GM23338 (cell line): ENCODE data around the gene XRCC6. TPM values are rescaled to one million over a fixed set of nuclear protein-coding genes. Genes with fewer than 3 reads are reported as not detected.

ENCODE experiments used
- ATAC-seq: fragments of 200-7000 bp; cut with Tn5 transposase; 3 replicates; pipeline ENCODE4 v1.9.1; 2020
- DNase-seq: peaks from one replicate; pipeline ENCODE4 v3.0.0-alpha.2; 2015; ENCODE audit warnings: low spot score
- H2AFZ ChIP-seq: fragments of 200-600 bp; sonication (generic); 2 replicates; pipeline ENCODE4 v1.8.0; 2016; ENCODE audit warnings: antibody characterized with exemption, mild to moderate bottlenecking, moderate library complexity
- H3F3A ChIP-seq: fragments of 200-600 bp; sonication (generic); replicated peaks from 2 replicates; pipeline ENCODE4 v1.8.0; 2017; ENCODE audit warnings: antibody characterized with exemption, mixed run types, low read depth
- H3K27ac ChIP-seq: fragments of 200-600 bp; sonication (generic); 2 replicates; pipeline ENCODE4 v1.6.1; 2016; ENCODE audit warnings: low read depth
- H3K27me3 ChIP-seq: fragments of 200-600 bp; sonication (generic); 2 replicates; pipeline ENCODE4 v1.8.0; 2016; ENCODE audit warnings: mild to moderate bottlenecking, mixed run types, moderate library complexity; ENCODE audit not compliant: insufficient read depth
- H3K36me3 ChIP-seq: fragments of 200-600 bp; sonication (generic); 2 replicates; pipeline ENCODE4 v1.8.0; 2016; ENCODE audit warnings: mild to moderate bottlenecking; ENCODE audit not compliant: insufficient read depth
- H3K4me1 ChIP-seq: fragments of 200-600 bp; sonication (generic); 2 replicates; pipeline ENCODE4 v1.8.0; 2016; ENCODE audit warnings: mild to moderate bottlenecking, moderate library complexity; ENCODE audit not compliant: insufficient read depth
- H3K4me2 ChIP-seq: fragments of 200-600 bp; sonication (generic); 2 replicates; pipeline ENCODE4 v1.7.1; 2017; ENCODE audit warnings: mixed run types
- H3K4me3 ChIP-seq: fragments of 200-600 bp; sonication (generic); 2 replicates; pipeline ENCODE4 v1.6.1; 2016; ENCODE audit warnings: mixed run types
- H3K79me2 ChIP-seq: fragments of 200-600 bp; sonication (generic); replicated peaks from 2 replicates; pipeline ENCODE4 v1.8.0; 2017; ENCODE audit warnings: mild to moderate bottlenecking; ENCODE audit not compliant: insufficient read depth
- H3K9me2 ChIP-seq: fragments of 200-600 bp; sonication (generic); 2 replicates; pipeline ENCODE4 v1.8.0; 2017; ENCODE audit not compliant: insufficient read depth
- H4K20me1 ChIP-seq: fragments of 200-600 bp; sonication (generic); replicated peaks from 2 replicates; pipeline ENCODE4 v1.8.0; 2017; ENCODE audit warnings: mild to moderate bottlenecking; ENCODE audit not compliant: insufficient read depth
- H3K27ac Mint-ChIP-seq: 2 replicates; pipeline ENCODE4 v1.8.0; 2020; ENCODE audit warnings: inconsistent platforms, mild to moderate bottlenecking, moderate library complexity, mixed read lengths
- H3K27me3 Mint-ChIP-seq: 3 replicates; pipeline ENCODE4 v1.8.0; 2022; ENCODE audit warnings: low read depth, mild to moderate bottlenecking, moderate library complexity, mixed read lengths, inconsistent platforms; ENCODE audit not compliant: insufficient read depth, poor library complexity
- H3K36me3 Mint-ChIP-seq: 3 replicates; pipeline ENCODE4 v1.8.0; 2021; ENCODE audit warnings: low read depth, mild to moderate bottlenecking, inconsistent platforms, moderate library complexity, mixed read lengths
- H3K4me1 Mint-ChIP-seq: 3 replicates; pipeline ENCODE4 v1.8.0; 2020; ENCODE audit warnings: mild to moderate bottlenecking, inconsistent platforms, mixed read lengths
- H3K4me3 Mint-ChIP-seq: 3 replicates; pipeline ENCODE4 v1.8.0; 2021; ENCODE audit warnings: moderate library complexity, mild to moderate bottlenecking, inconsistent platforms, mixed read lengths
- H3K9me3 Mint-ChIP-seq: 3 replicates; pipeline ENCODE4 v1.8.0; 2020; ENCODE audit warnings: moderate library complexity, mild to moderate bottlenecking, inconsistent platforms, mixed read lengths
- CREB1 ChIP-seq: fragments of 250-450 bp; sonication (Bioruptor Pico); IDR thresholded peaks from 2 replicates; pipeline ENCODE4 v1.5.0; 2020; ENCODE audit warnings: low read depth, mild to moderate bottlenecking, moderate library complexity
- JUNB ChIP-seq: IDR thresholded peaks from one replicate; pipeline ENCODE4 v1.6.1; 2016; ENCODE audit warnings: antibody characterized with exemption; ENCODE audit not compliant: unreplicated experiment
- POLR2AphosphoS5 ChIP-seq: IDR thresholded peaks from 2 replicates; pipeline ENCODE4 v1.6.1; 2016; ENCODE audit warnings: antibody characterized with exemption, low read depth
- ZNF114 ChIP-seq: fragments of 250-450 bp; sonication (Bioruptor Pico); IDR thresholded peaks from 2 replicates; pipeline ENCODE4 v1.5.0; 2020; ENCODE audit warnings: mild to moderate bottlenecking, moderate library complexity
- polyA plus RNA-seq: library from polyadenylated mRNA; unstranded; fragments of >200 nt; fragmentation: Nextera tagmentation; extraction: Ambion mirVana; gene quantifications from 2 replicates; pipeline ENCODE4 v1.2.1, GENCODE V29; 2016
- total RNA-seq: library from RNA; depleted of rRNA; stranded (reverse); fragments of >200 nt; shearing (Covaris generic); gene quantifications from 2 replicates; pipeline ENCODE4 v1.2.3, GENCODE V29; 2014
- TF ChIP-seq, protein P1 (sequence below): IDR thresholded peaks from 2 replicates; pipeline ENCODE4 v1.6.1; 2016; ENCODE audit warnings: antibody characterized with exemption
- TF ChIP-seq, protein P2 (sequence below), 2 experiments: fragments of 200-600 bp in 1 of 2; sonication (generic) in 1 of 2; conservative IDR thresholded peaks; 2 replicates each; pipeline versions ENCODE4 v1.5.1 to v1.6.1; 2016 to 2017; ENCODE audit warnings: antibody characterized with exemption in 2 of 2, low read depth in 2 of 2, mild to moderate bottlenecking in 2 of 2, moderate library complexity in 1 of 2
- TF ChIP-seq, protein P3 (sequence below): fragments of 250-450 bp; sonication (Bioruptor Pico); IDR thresholded peaks from 2 replicates; pipeline ENCODE4 v1.5.0; 2020; ENCODE audit warnings: mild to moderate bottlenecking, moderate library complexity

Gene XRCC6
- total and polyA plus RNA-seq, 2 experiments from 2014 or later: 351 to 498 TPM

DNA sequence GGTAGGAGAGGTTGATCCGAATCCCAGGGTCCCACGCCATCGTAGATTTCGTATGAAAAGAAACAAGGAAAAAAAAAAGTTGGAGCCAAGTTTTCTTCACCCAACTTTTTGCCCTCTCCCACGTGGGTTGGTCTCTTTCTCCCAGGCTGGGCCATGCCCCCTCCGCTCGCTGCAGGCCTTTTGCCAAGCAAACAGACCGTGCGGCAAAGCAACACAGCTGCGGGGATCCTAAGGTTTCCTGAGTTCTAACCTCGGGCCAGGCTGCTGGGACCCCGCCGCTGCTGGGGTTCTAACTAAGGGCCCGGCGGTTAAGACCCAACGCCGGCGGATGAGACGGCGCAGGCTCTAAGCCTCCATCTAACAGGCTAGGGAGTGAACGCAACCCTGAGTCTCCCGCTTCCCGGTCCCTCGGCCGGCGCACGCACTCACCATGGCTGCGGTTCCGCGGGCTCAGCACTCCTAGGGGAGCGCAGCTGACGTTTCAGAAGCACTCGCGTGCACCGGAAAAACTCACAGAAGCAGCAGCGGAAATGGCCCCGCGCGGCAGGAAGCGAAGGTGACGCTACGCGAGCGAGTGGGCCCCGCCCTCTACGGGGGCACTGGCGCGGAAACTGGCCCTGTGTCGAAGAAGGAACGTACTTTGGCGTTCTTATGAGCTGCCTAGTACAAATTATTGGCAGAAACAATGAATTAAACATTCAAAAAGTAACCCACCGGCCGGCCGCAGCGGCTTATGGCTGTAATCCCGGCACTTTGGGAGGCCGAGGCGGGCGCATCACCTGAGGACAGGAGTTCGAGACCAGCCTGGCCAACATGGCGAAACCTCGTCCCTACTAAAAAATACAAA is 67.5 kb downstream of the XRCC6 start, which contains the start of gene SNU13:
SNU13 (minus strand) TSS at position 503 of the 847 bp plus-strand sequence; CDS start at position 432, 71 bp downstream.
- Histone ChIP-seq H3K27me3 (no peaks in the 10 kb centered on the region), H3K9me2 (no peaks in the 10 kb centered on the region), H2AFZ (peak within 1 kb of the TSS; percentile 93), H3K79me2 (peaks cover 49% of the 10 kb centered on the region), H3K4me3 (peak within 1 kb of the TSS; percentile 93), H3K4me1 (peaks cover 4% of the 10 kb centered on the region; the same call in 1 of the 2 replicates), H4K20me1 (peaks cover 24% of the 10 kb centered on the region), H3K4me2 (peak within 1 kb of the TSS; percentile 90), H3K27ac (peak within 1 kb of the TSS; percentile 89), H3F3A (peaks cover 8% of the 10 kb centered on the region; the same call in 1 of the 2 replicates), H3K36me3 (no peaks in the 10 kb centered on the region)
- Mint-ChIP-seq H3K27ac (peak within 1 kb of the TSS; percentile 95), H3K27me3 (peaks cover 7% of the 10 kb centered on the region), H3K36me3 (peaks cover 4% of the 10 kb centered on the region; the same call in 2 of the 3 replicates), H3K4me3 (peak within 1 kb of the TSS; percentile 93), H3K4me1 (peaks cover 6% of the 10 kb centered on the region; the same call in 1 of the 3 replicates), H3K9me3 (peaks cover 3% of the 10 kb centered on the region; the same call in 1 of the 3 replicates)
- DNase-seq: peak; percentile 95
- peak; percentile 90 for ATAC-seq
- no peak for TF ChIP-seq ZNF114 (CRISPR knock-in tag)
- TF ChIP-seq, protein P1, sequence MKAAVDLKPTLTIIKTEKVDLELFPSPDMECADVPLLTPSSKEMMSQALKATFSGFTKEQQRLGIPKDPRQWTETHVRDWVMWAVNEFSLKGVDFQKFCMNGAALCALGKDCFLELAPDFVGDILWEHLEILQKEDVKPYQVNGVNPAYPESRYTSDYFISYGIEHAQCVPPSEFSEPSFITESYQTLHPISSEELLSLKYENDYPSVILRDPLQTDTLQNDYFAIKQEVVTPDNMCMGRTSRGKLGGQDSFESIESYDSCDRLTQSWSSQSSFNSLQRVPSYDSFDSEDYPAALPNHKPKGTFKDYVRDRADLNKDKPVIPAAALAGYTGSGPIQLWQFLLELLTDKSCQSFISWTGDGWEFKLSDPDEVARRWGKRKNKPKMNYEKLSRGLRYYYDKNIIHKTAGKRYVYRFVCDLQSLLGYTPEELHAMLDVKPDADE: peak; percentile 72
- no peak for TF ChIP-seq JUNB
- peak; percentile 71 for TF ChIP-seq CREB1
- TF ChIP-seq, protein P2, sequence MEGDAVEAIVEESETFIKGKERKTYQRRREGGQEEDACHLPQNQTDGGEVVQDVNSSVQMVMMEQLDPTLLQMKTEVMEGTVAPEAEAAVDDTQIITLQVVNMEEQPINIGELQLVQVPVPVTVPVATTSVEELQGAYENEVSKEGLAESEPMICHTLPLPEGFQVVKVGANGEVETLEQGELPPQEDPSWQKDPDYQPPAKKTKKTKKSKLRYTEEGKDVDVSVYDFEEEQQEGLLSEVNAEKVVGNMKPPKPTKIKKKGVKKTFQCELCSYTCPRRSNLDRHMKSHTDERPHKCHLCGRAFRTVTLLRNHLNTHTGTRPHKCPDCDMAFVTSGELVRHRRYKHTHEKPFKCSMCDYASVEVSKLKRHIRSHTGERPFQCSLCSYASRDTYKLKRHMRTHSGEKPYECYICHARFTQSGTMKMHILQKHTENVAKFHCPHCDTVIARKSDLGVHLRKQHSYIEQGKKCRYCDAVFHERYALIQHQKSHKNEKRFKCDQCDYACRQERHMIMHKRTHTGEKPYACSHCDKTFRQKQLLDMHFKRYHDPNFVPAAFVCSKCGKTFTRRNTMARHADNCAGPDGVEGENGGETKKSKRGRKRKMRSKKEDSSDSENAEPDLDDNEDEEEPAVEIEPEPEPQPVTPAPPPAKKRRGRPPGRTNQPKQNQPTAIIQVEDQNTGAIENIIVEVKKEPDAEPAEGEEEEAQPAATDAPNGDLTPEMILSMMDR (conservative IDR thresholded peaks at IDR 0.05; ENCODE audit: low read depth in 2 of 2): 0 out of 4 replicates have a peak, but pooled peaks of 1 of the 2 experiments have one; percentile 1
- peak; percentile 87 for TF ChIP-seq POLR2AphosphoS5

DNA sequence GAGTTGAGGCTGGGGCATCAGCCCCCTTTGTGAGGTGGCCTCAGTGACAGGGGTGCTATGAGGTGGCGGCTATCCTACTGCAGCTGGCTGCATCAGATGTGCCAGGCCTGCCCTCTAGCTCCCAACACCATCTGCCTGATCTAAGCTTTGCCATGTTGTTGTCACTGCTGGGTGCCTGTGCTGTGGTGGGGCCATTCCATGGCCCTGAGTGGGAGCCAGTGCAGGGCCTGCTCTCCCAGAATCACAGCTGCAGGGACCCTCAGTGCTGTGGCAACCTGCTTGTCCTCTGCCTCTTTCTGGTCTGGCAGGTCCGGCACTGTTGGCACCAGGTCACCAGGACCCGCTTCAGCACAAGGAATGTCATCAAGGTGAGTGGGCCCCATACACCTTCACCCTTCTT is 69.4 kb downstream of the XRCC6 start:
- Mint-ChIP-seq H3K36me3 (no peaks in the 10 kb centered on the region), H3K4me3 (no peak overlapping the region), H3K27me3 (peaks cover 7% of the 10 kb centered on the region), H3K27ac (no peak overlapping the region), H3K4me1 (peaks cover 6% of the 10 kb centered on the region; the same call in 1 of the 3 replicates), H3K9me3 (no peaks in the 10 kb centered on the region; the same call in 2 of the 3 replicates)
- ATAC-seq (no peak), DNase-seq (no peak)
- peaks cover 8% of the 10 kb centered on the region; the same call in 1 of the 2 replicates for H3F3A ChIP-seq
- no peaks in the 10 kb centered on the region for H3K36me3 ChIP-seq
- no peak overlapping the region for H2AFZ ChIP-seq
- peaks cover 4% of the 10 kb centered on the region; the same call in 1 of the 2 replicates for H3K4me1 ChIP-seq
- peaks cover 30% of the 10 kb centered on the region for H3K79me2 ChIP-seq
- no peaks in the 10 kb centered on the region for H3K9me2 ChIP-seq
- no peak overlapping the region for H3K27ac ChIP-seq
- no peak overlapping the region for H3K4me3 ChIP-seq
- no peak overlapping the region for H3K4me2 ChIP-seq
- no peaks in the 10 kb centered on the region for H3K27me3 ChIP-seq
- peaks cover 16% of the 10 kb centered on the region for H4K20me1 ChIP-seq
- no peak for TF ChIP-seq JUNB
- TF ChIP-seq CREB1: no peak
- TF ChIP-seq POLR2AphosphoS5: no peak
- TF ChIP-seq, protein P1: no peak
- TF ChIP-seq, protein P3, sequence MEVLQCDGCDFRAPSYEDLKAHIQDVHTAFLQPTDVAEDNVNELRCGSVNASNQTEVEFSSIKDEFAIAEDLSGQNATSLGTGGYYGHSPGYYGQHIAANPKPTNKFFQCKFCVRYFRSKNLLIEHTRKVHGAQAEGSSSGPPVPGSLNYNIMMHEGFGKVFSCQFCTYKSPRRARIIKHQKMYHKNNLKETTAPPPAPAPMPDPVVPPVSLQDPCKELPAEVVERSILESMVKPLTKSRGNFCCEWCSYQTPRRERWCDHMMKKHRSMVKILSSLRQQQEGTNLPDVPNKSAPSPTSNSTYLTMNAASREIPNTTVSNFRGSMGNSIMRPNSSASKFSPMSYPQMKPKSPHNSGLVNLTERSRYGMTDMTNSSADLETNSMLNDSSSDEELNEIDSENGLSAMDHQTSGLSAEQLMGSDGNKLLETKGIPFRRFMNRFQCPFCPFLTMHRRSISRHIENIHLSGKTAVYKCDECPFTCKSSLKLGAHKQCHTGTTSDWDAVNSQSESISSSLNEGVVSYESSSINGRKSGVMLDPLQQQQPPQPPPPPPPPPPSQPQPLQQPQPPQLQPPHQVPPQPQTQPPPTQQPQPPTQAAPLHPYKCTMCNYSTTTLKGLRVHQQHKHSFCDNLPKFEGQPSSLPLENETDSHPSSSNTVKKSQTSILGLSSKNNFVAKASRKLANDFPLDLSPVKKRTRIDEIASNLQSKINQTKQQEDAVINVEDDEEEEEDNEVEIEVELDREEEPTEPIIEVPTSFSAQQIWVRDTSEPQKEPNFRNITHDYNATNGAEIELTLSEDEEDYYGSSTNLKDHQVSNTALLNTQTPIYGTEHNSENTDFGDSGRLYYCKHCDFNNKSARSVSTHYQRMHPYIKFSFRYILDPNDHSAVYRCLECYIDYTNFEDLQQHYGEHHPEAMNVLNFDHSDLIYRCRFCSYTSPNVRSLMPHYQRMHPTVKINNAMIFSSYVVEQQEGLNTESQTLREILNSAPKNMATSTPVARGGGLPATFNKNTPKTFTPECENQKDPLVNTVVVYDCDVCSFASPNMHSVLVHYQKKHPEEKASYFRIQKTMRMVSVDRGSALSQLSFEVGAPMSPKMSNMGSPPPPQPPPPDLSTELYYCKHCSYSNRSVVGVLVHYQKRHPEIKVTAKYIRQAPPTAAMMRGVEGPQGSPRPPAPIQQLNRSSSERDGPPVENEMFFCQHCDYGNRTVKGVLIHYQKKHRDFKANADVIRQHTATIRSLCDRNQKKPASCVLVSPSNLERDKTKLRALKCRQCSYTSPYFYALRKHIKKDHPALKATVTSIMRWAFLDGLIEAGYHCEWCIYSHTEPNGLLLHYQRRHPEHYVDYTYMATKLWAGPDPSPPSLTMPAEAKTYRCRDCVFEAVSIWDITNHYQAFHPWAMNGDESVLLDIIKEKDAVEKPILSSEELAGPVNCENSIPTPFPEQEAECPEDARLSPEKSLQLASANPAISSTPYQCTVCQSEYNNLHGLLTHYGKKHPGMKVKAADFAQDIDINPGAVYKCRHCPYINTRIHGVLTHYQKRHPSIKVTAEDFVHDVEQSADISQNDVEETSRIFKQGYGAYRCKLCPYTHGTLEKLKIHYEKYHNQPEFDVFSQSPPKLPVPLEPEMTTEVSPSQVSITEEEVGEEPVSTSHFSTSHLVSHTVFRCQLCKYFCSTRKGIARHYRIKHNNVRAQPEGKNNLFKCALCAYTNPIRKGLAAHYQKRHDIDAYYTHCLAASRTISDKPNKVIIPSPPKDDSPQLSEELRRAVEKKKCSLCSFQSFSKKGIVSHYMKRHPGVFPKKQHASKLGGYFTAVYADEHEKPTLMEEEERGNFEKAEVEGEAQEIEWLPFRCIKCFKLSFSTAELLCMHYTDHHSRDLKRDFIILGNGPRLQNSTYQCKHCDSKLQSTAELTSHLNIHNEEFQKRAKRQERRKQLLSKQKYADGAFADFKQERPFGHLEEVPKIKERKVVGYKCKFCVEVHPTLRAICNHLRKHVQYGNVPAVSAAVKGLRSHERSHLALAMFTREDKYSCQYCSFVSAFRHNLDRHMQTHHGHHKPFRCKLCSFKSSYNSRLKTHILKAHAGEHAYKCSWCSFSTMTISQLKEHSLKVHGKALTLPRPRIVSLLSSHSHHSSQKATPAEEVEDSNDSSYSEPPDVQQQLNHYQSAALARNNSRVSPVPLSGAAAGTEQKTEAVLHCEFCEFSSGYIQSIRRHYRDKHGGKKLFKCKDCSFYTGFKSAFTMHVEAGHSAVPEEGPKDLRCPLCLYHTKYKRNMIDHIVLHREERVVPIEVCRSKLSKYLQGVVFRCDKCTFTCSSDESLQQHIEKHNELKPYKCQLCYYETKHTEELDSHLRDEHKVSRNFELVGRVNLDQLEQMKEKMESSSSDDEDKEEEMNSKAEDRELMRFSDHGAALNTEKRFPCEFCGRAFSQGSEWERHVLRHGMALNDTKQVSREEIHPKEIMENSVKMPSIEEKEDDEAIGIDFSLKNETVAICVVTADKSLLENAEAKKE (CRISPR knock-in tag): no peak
